ENCODE data around the gene AP5S1. TPM values are rescaled to one million over a fixed set of nuclear protein-coding genes. Genes with fewer than 3 reads are reported as not detected.

Gene AP5S1
- total and polyA plus RNA-seq, 2 of the 13 experiments (the other 11 are each of a cell fraction or from before 2014, with no cell fraction given) = 7.9 to 23.2 TPM

- TF ChIP-seq, protein P1, sequence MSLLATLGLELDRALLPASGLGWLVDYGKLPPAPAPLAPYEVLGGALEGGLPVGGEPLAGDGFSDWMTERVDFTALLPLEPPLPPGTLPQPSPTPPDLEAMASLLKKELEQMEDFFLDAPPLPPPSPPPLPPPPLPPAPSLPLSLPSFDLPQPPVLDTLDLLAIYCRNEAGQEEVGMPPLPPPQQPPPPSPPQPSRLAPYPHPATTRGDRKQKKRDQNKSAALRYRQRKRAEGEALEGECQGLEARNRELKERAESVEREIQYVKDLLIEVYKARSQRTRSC (CRISPR knock-in tag; IDR thresholded peaks at IDR 0.05; ENCODE audit: low read depth) = no peak
- peak; percentile 94 for TF ChIP-seq ZSCAN25 (CRISPR knock-in tag; IDR thresholded peaks at IDR 0.05)
- no peak for TF ChIP-seq U2AF2 (IDR thresholded peaks at IDR 0.05; ENCODE audit: low read depth, low read length)
- TF ChIP-seq, protein P2, sequence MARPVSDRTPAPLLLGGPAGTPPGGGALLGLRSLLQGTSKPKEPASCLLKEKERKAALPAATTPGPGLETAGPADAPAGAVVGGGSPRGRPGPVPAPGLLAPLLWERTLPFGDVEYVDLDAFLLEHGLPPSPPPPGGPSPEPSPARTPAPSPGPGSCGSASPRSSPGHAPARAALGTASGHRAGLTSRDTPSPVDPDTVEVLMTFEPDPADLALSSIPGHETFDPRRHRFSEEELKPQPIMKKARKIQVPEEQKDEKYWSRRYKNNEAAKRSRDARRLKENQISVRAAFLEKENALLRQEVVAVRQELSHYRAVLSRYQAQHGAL (CRISPR knock-in tag; IDR thresholded peaks at IDR 0.05; ENCODE audit: not compliant biosample characterization) = peak; percentile 91
- TF ChIP-seq HINFP (CRISPR knock-in tag; IDR thresholded peaks at IDR 0.05; ENCODE audit: low read depth) = peak; percentile 77; the same call in 1 of the 2 replicates
- TF ChIP-seq FOXK1 (CRISPR knock-in tag; IDR thresholded peaks at IDR 0.05; ENCODE audit: borderline replicate concordance, low read depth) = peak; percentile 81; the same call in 1 of the 2 replicates
- TF ChIP-seq SYNCRIP (IDR thresholded peaks at IDR 0.05; ENCODE audit: insufficient read depth, low read depth, low read length) = no peak
- TF ChIP-seq, protein P3, sequence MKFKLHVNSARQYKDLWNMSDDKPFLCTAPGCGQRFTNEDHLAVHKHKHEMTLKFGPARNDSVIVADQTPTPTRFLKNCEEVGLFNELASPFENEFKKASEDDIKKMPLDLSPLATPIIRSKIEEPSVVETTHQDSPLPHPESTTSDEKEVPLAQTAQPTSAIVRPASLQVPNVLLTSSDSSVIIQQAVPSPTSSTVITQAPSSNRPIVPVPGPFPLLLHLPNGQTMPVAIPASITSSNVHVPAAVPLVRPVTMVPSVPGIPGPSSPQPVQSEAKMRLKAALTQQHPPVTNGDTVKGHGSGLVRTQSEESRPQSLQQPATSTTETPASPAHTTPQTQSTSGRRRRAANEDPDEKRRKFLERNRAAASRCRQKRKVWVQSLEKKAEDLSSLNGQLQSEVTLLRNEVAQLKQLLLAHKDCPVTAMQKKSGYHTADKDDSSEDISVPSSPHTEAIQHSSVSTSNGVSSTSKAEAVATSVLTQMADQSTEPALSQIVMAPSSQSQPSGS (CRISPR knock-in tag; IDR thresholded peaks at IDR 0.05) = peak; percentile 71; the same call in 1 of the 2 replicates
- TF ChIP-seq ZNF224 (CRISPR knock-in tag; IDR thresholded peaks at IDR 0.05) = peak; percentile 71; the same call in 1 of the 2 replicates
- no peak for TF ChIP-seq SMARCE1 (IDR thresholded peaks at IDR 0.05; ENCODE audit: borderline replicate concordance)
- peak; percentile 91 for TF ChIP-seq ZNF350 (CRISPR knock-in tag; IDR thresholded peaks at IDR 0.05; ENCODE audit: borderline replicate concordance, low read depth)
- TF ChIP-seq ZFYVE20 (CRISPR knock-in tag; IDR thresholded peaks at IDR 0.05; ENCODE audit: borderline replicate concordance, low read depth) = no peak
- TF ChIP-seq ZSCAN9 (CRISPR knock-in tag; IDR thresholded peaks at IDR 0.05; ENCODE audit: borderline replicate concordance) = peak; percentile 89
- TF ChIP-seq, protein P4, sequence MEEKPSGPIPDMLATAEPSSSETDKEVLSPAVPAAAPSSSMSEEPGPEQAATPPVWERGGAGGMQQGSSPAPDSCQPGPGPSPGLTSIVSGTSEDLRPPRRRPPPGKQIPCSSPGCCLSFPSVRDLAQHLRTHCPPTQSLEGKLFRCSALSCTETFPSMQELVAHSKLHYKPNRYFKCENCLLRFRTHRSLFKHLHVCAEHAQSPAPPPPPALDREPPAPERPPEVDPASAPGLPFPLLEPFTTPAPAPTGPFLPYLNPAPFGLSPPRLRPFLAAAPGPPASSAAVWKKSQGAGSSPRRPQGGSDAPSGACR (CRISPR knock-in tag; IDR thresholded peaks at IDR 0.05) = peak; percentile 64
- TF ChIP-seq ZNF501 (CRISPR knock-in tag; IDR thresholded peaks at IDR 0.05) = peak; percentile 99
- TF ChIP-seq, protein P5, sequence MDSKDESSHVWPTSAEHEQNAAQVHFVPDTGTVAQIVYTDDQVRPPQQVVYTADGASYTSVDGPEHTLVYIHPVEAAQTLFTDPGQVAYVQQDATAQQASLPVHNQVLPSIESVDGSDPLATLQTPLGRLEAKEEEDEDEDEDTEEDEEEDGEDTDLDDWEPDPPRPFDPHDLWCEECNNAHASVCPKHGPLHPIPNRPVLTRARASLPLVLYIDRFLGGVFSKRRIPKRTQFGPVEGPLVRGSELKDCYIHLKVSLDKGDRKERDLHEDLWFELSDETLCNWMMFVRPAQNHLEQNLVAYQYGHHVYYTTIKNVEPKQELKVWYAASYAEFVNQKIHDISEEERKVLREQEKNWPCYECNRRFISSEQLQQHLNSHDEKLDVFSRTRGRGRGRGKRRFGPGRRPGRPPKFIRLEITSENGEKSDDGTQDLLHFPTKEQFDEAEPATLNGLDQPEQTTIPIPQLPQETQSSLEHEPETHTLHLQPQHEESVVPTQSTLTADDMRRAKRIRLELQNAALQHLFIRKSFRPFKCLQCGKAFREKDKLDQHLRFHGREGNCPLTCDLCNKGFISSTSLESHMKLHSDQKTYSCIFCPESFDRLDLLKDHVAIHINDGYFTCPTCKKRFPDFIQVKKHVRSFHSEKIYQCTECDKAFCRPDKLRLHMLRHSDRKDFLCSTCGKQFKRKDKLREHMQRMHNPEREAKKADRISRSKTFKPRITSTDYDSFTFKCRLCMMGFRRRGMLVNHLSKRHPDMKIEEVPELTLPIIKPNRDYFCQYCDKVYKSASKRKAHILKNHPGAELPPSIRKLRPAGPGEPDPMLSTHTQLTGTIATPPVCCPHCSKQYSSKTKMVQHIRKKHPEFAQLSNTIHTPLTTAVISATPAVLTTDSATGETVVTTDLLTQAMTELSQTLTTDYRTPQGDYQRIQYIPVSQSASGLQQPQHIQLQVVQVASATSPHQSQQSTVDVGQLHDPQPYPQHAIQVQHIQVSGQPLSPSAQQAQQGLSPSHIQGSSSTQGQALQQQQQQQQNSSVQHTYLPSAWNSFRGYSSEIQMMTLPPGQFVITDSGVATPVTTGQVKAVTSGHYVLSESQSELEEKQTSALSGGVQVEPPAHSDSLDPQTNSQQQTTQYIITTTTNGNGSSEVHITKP (CRISPR knock-in tag; IDR thresholded peaks at IDR 0.05; ENCODE audit: low read depth) = peak; percentile 63; the same call in 1 of the 2 replicates
- peak; percentile 96 for TF ChIP-seq REPIN1 (CRISPR knock-in tag; IDR thresholded peaks at IDR 0.05; ENCODE audit: borderline replicate concordance, low read depth)
- TF ChIP-seq ZNF253 (CRISPR knock-in tag; IDR thresholded peaks at IDR 0.05; ENCODE audit: borderline replicate concordance) = peak; percentile 93; the same call in 1 of the 2 replicates
- TF ChIP-seq NCOA2 (CRISPR knock-in tag; IDR thresholded peaks at IDR 0.05) = peak; percentile 84
Observed at GRCh38 chr20:3811467-3812258, 8.7 kb upstream of the AP5S1 start (continued).

Data from HepG2 (cell line).